Upper lobe of right lung (tissue), 1 donor: ENCODE results near the gene STAP2. TPM values are rescaled to one million over a fixed set of nuclear protein-coding genes. Genes with fewer than 3 reads are reported as not detected.
"Not testable (repeated sequence)": the region's sequence is repeated elsewhere in the genome, so short reads cannot be mapped to it uniquely, and the experiment has no call there.

Experiments
- ATAC-seq: fragments of 200-7000 bp; cut with Tn5 transposase; one replicate; pipeline ENCODE4 v1.9.1; 2020; ENCODE audit warnings: mild to moderate bottlenecking, moderate library complexity
- DNase-seq: peaks from one replicate; pipeline ENCODE4 v3.0.0-alpha.2; 2020
- H3K27ac ChIP-seq: fragments of 200-600 bp; one replicate; pipeline ENCODE4 v1.8.0; 2022
- H3K27me3 ChIP-seq: fragments of 200-600 bp; one replicate; pipeline ENCODE4 v1.8.0; 2022; ENCODE audit warnings: mild to moderate bottlenecking
- H3K36me3 ChIP-seq: fragments of 200-600 bp; one replicate; pipeline ENCODE4 v1.8.0; 2022
- H3K4me1 ChIP-seq: fragments of 200-600 bp; one replicate; pipeline ENCODE4 v1.8.0; 2022
- H3K4me3 ChIP-seq: fragments of 200-600 bp; one replicate; pipeline ENCODE4 v1.8.0; 2022; ENCODE audit warnings: mild to moderate bottlenecking
- H3K9me3 ChIP-seq: fragments of 200-600 bp; one replicate; pipeline ENCODE4 v1.8.0; 2022
- intact Hi-C: fragments of 100-400 bp; cut with DNase I; formaldehyde crosslinking; loops from one replicate; pipeline ENCODE4 v1.11.0; 2022
- total RNA-seq: library from RNA; stranded (reverse); fragmentation: NEBNext Ultra II Directional; extraction: Animal tissue kit (Norgen Biotek cat#: 25700); gene quantifications from one replicate; pipeline ENCODE4 v1.2.1, GENCODE V29; 2021
- TF ChIP-seq, protein P1 (sequence below): fragments of 200-600 bp; IDR thresholded peaks from one replicate; pipeline ENCODE4 v1.8.0; 2022; ENCODE audit warnings: antibody characterized with exemption
- donor health status: DM: no; HTN: yes; CAD: no; lungs with severe emphysema.

The STAP2 gene
- total RNA-seq, 1 donor from 2014 or later = 16.1 TPM

DNA sequence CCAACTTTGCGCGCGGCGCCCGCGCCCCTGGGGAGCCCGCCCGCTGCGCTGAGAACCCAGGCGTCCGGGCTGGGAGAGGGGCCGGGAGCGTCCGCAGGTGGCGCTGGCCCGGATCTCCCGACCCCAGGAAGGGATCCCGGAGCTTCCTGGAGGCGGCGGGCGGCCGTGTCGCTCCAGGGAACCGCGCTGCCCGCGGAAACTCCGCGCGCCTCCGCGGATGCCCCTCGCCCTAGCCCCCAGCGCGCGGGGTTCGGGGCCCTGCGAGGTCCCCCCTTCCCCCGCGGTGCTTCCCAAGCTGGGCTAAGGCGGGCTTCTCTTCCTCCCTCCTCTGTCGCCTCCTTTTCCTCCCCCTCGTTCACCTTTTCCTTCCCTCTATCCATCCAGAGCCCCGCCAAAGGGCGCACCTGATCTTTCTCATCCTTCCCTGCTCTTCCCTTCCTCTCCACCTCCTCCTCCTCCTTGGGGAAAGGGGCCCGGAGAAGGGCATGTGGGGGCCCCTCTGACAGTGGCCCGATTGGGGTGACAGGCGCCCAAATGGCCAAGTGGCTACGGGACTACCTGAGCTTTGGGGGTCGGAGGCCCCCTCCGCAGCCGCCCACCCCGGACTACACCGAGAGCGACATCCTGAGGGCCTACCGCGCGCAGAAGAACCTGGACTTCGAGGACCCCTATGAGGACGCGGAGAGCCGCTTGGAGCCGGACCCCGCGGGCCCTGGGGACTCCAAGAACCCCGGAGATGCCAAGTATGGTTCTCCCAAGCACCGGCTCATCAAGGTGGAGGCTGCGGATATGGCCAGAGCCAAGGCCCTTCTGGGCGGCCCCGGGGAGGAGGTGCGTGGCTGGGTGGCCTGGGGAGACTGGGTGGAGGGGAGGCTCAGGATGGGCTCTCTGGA, 58.9 kb downstream of the STAP2 start:
- Histone ChIP-seq H3K4me3 (no peak overlapping the region), H3K27ac (no peak overlapping the region), H3K9me3 (no peaks in the 10 kb centered on the region), H3K27me3 (peaks cover 49% of the 10 kb centered on the region), H3K4me1 (peaks cover 6% of the 10 kb centered on the region), H3K36me3 (no peaks in the 10 kb centered on the region)
- DNase-seq (no peak), ATAC-seq (no peak)
- intact Hi-C loops = no loop called here
- TF ChIP-seq, protein P1, sequence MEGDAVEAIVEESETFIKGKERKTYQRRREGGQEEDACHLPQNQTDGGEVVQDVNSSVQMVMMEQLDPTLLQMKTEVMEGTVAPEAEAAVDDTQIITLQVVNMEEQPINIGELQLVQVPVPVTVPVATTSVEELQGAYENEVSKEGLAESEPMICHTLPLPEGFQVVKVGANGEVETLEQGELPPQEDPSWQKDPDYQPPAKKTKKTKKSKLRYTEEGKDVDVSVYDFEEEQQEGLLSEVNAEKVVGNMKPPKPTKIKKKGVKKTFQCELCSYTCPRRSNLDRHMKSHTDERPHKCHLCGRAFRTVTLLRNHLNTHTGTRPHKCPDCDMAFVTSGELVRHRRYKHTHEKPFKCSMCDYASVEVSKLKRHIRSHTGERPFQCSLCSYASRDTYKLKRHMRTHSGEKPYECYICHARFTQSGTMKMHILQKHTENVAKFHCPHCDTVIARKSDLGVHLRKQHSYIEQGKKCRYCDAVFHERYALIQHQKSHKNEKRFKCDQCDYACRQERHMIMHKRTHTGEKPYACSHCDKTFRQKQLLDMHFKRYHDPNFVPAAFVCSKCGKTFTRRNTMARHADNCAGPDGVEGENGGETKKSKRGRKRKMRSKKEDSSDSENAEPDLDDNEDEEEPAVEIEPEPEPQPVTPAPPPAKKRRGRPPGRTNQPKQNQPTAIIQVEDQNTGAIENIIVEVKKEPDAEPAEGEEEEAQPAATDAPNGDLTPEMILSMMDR = no peak

DNA sequence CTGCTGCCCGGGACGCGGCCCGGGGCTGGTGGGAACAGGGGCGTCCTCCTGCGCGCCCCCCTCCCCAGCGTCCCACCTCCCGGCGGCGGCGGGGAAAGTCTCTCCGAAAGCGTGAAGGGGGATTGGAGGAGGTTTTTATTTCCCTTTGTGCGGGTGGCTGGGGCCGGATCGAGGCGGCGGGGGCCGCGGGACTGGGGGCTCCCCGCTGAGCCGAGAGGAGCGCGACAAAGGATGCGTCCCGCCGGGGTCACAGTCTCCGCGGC, 59.4 kb downstream of the STAP2 start:
- TF ChIP-seq, protein P1 = no peak
- peaks cover 49% of the 10 kb centered on the region for H3K27me3 ChIP-seq
- peak; percentile 24 for ATAC-seq

DNA sequence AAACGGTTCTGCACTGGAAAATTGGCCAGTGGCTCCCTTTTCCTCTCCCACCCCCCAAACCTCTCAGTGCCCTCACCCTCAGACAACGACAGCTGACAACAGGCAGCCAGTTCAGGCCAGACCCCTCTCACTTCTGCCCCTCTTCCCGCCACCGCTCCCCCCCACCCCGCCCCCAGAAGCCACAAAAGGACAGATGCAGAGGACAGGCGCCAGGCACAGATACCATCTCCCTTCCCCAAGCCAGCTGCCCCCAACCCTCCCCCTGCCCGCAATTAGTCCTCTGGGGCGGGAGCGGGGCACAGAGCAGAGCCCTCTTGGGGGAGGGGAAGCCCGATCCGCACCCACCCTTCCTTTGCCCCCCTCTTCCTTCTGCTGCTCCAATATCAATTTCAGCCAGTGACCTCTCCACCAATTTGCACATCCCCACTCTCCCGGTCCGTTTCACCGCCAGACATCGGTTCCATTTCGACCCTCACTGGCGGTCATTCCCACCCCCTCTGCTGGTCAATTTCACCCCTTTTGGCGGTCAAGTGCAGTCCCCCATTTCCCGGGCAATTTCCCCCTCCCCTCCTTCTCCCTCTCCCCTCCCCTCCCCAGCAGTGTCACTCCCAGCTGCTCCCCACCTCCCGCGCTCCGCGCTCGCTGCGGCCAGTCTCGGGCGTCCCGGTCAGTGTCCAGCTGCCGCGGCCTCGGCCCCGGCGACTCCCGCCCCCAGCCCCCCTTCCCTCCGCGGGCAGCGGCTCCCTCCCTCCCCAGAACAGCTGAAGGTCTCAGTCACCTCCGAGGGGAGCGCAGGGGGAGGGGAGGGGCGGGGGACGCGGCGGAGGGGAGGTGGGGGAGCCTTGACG, 60.0 kb downstream of the STAP2 start, which contains the start of gene SHD:
Gene SHD (plus strand): TSS at position 848 of the 848 bp plus-strand sequence. CDS start 798 bp downstream, outside the sequence.
- no peak for DNase-seq

More for the DNA sequence above, 59.4 kb downstream of the STAP2 start:
- H3K4me1 ChIP-seq = peaks cover 6% of the 10 kb centered on the region
- intact Hi-C loops = no loop called here
- DNase-seq = no peak
- H3K36me3 ChIP-seq = no peaks in the 10 kb centered on the region
- no peak overlapping the region for H3K27ac ChIP-seq
- no peak overlapping the region for H3K4me3 ChIP-seq
- H3K9me3 ChIP-seq = no peaks in the 10 kb centered on the region

DNA sequence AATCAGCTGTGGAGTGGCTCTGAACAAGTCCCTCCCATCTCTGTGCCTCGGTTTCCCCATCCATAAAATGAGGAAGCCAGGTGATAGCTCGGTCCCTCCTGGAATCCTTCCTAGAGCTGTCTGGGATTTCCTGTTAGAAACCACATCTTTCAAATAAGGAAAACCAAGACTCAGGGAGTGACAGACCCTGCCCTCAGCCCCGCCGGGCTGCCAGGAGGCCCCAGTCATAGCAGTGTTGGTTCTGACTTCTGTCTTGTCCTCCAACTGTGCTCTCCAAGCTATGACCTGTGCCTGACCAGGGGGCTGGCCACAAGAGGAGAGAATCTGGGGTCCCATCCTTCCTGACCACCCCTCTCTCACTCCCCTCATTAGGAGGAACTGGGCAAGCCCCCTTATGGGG, 60.6 kb downstream of the STAP2 start:
- H3K27ac ChIP-seq = no peak overlapping the region
- no peaks in the 10 kb centered on the region for H3K9me3 ChIP-seq
- peaks cover 6% of the 10 kb centered on the region for H3K4me1 ChIP-seq
- no peak for ATAC-seq
- intact Hi-C loops = no loop called here
- H3K4me3 ChIP-seq = no peak overlapping the region
- no peak for DNase-seq
- TF ChIP-seq, protein P1 = no peak
- peaks cover 47% of the 10 kb centered on the region for H3K27me3 ChIP-seq
- H3K36me3 ChIP-seq = no peaks in the 10 kb centered on the region

More for the DNA sequence above, 60.0 kb downstream of the STAP2 start, which contains the start of gene SHD:
- intact Hi-C loops = no loop called here
- Histone ChIP-seq H3K27ac (no peak within 1 kb of the TSS), H3K9me3 (no peaks in the 10 kb centered on the region), H3K4me1 (peaks cover 6% of the 10 kb centered on the region), H3K27me3 (peaks cover 49% of the 10 kb centered on the region), H3K36me3 (no peaks in the 10 kb centered on the region), H3K4me3 (no peak within 1 kb of the TSS)
- no peak for ATAC-seq
- TF ChIP-seq, protein P1 = no peak

DNA sequence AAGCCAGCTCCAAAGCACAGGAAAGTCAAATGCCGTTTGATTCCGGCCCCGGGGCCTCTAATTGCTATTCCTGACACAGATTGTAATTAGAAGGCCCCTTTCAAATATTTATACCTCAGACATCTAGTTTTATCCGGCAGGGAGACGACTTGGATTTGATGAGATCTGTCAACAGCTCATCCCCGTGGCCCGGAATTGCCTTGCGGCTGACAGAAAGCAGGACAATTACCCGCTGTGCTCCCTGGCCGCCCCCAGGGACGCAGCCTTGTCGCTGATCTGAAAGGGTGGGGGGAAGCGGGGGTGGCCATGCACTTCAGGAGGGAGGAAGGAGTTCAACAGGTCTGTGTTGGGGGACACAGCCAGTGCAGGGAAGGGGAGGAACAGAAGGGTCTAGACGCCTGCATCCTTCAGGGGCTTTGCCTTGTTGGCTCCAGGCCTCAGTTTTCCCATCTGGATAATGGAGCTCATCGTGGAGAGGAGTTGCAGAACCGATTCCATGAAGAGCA, 61.4 kb downstream of the STAP2 start:
- Histone ChIP-seq H3K27ac (no peak overlapping the region), H3K36me3 (no peaks in the 10 kb centered on the region), H3K4me3 (no peak overlapping the region), H3K4me1 (peaks cover 6% of the 10 kb centered on the region), H3K27me3 (peaks cover 44% of the 10 kb centered on the region), H3K9me3 (no peaks in the 10 kb centered on the region)
- no peak for ATAC-seq
- DNase-seq = no peak
- TF ChIP-seq, protein P1 = no peak
- intact Hi-C loops = no loop called here

DNA sequence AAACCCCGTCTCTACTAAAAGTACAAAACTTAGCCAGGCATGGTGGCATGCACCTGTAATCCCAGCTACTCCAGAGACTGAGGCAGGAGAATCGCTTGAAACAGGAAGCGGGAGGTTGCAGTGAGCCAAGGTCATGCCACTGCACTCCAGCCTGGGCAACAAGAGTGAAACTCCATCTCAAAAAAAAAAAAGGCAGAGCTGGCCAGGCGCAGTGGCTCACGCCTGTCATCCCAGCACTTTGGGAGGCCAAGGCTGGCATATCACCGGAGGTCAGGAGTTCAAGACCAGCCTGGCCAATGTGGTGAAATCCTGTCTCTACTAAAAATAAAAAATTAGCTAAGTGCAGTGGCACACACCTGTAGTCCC, 64.3 kb downstream of the STAP2 start:
- intact Hi-C loops, H3K27ac ChIP-seq, DNase-seq, H3K36me3 ChIP-seq, H3K4me3 ChIP-seq, H3K9me3 ChIP-seq, H3K4me1 ChIP-seq, ATAC-seq: not testable (repeated sequence)
- H3K27me3 ChIP-seq = peaks cover 16% of the 10 kb centered on the region
